Prostate gland (tissue), 2 donors: ENCODE data around the gene ZSWIM5. TPM values are rescaled to one million over a fixed set of nuclear protein-coding genes. Genes with fewer than 3 reads are reported as not detected.
"Not testable (repeated sequence)": the region's sequence is repeated elsewhere in the genome, so short reads cannot be mapped to it uniquely, and the experiment has no call there.

Source experiments
- DNase-seq: peaks from one replicate; pipeline ENCODE4 v3.0.0-alpha.2; 2019; ENCODE audit warnings: low spot score
- H3K27ac ChIP-seq, 2 donors: fragments of 200-600 bp; sonication (generic); 2 replicates each; pipeline ENCODE4 v1.5.1; 2017 to 2019
- H3K27me3 ChIP-seq: fragments of 200-600 bp; sonication (generic); replicated peaks from 2 replicates; pipeline ENCODE4 v1.5.1; 2019; ENCODE audit not compliant: insufficient read depth
- H3K36me3 ChIP-seq, 2 donors: fragments of 200-600 bp; sonication (generic); 1 replicate in 1 of 2; 2 replicates in 1 of 2; pipeline versions ENCODE4 v1.5.1 to v1.8.1; 2017 to 2019
- H3K4me1 ChIP-seq: fragments of 200-600 bp; sonication (generic); replicated peaks from 2 replicates; pipeline ENCODE4 v1.5.1; 2019
- H3K4me3 ChIP-seq, 2 donors: fragments of 200-600 bp; sonication (generic); 2 replicates each; pipeline ENCODE4 v1.5.1; 2017 to 2019
- H3K9me3 ChIP-seq: fragments of 200-600 bp; sonication (generic); 2 replicates; pipeline ENCODE4 v1.5.1; 2017
- CTCF ChIP-seq, 4 experiments: fragments of 200-600 bp in 2 of 4; fragments of 450-650 bp in 2 of 4; sonication (generic) in 2 of 4; IDR thresholded peaks; 1 replicate in 3 of 4; 2 replicates in 1 of 4; pipeline ENCODE4 v1.5.1; 2016 to 2019; ENCODE audit warnings: antibody characterized with exemption in 4 of 4, mild to moderate bottlenecking in 2 of 4, moderate library complexity in 2 of 4
- POLR2A ChIP-seq: fragments of 450-650 bp; IDR thresholded peaks from one replicate; pipeline ENCODE4 v1.6.1; 2016; ENCODE audit warnings: antibody characterized with exemption, mild to moderate bottlenecking
- POLR2AphosphoS5 ChIP-seq: sonication (generic); formaldehyde crosslinking; IDR thresholded peaks from one replicate; pipeline ENCODE4 v1.6.1; 2017; ENCODE audit warnings: antibody characterized with exemption
- WGBS: methylation state at CpG from one replicate; pipeline ENCODE4 v1.1.5; 2018; 5-methylcytosine and 5-hydroxymethylcytosine counted together
- intact Hi-C: fragments of 100-400 bp; cut with DNase I; formaldehyde crosslinking; loops from one replicate; pipeline ENCODE4 v1.14.2; 2022
- total RNA-seq, 2 donors: library from RNA; depleted of rRNA; stranded (reverse); fragments of >200 nt; gene quantifications; one replicate each; pipeline ENCODE4 v1.1.0, GENCODE V29; 2016

ZSWIM5 gene
- total RNA-seq, 2 donors from 2014 or later: 7.2 to 18.6 TPM

DNA sequence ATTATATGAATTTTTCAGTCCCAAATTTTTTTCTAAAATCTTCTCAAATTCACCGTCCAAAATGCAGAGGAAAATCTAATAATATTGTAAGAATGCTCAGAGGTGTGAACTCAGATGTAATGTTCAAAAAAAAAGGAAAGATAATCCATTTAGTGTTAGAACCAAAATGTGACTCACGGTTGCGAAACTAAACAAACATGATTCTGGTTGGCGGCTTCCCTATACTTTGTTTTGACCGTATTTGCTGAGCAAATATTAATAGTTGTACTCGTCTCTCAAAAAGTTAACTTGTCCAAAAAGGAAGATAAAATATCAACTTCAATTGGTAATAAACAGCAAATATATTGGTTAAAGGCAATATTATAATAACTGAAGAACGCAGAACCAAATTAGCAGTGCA is 34.4 kb downstream of the ZSWIM5 start:
- TF ChIP-seq CTCF (IDR thresholded peaks at IDR 0.05) (no peak), POLR2A (no peak), POLR2AphosphoS5 (peak; percentile 69)
- intact Hi-C loops: no loop called here
- no peaks in the 10 kb centered on the region for H3K4me1 ChIP-seq
- 48% methylated on average over 7 of the region's 7 CpGs for WGBS
- H3K27me3 ChIP-seq: no peaks in the 10 kb centered on the region
- no peak overlapping the region for H3K27ac ChIP-seq
- H3K36me3 ChIP-seq: no peaks in the 10 kb centered on the region
- H3K4me3 ChIP-seq: no peak overlapping the region
- DNase-seq: peak; percentile 57
- H3K9me3 ChIP-seq: no peaks in the 10 kb centered on the region

GRCh38 chr1:45171575-45171974 is 34.8 kb downstream of the ZSWIM5 start:
- no peak for DNase-seq
- Histone ChIP-seq H3K4me3 (no peak overlapping the region), H3K9me3 (no peaks in the 10 kb centered on the region), H3K27ac (no peak overlapping the region), H3K27me3 (no peaks in the 10 kb centered on the region), H3K4me1 (no peaks in the 10 kb centered on the region), H3K36me3 (no peaks in the 10 kb centered on the region)
- 91% methylated on average over 1 of the region's 1 CpG for WGBS
- TF ChIP-seq CTCF (IDR thresholded peaks at IDR 0.05): no peak
- TF ChIP-seq POLR2A: no peak
- no peak for TF ChIP-seq POLR2AphosphoS5
- intact Hi-C loops: no loop called here

- H3K4me1 ChIP-seq: no peaks in the 10 kb centered on the region
- intact Hi-C loops: no loop called here
- no peak overlapping the region for H3K27ac ChIP-seq
- H3K9me3 ChIP-seq: no peaks in the 10 kb centered on the region
- H3K4me3 ChIP-seq: no peak overlapping the region
- no peaks in the 10 kb centered on the region for H3K27me3 ChIP-seq
- 93% methylated on average over 4 of the region's 4 CpGs for whole genome bisulfite sequencing
- no peak for DNase-seq
- no peaks in the 10 kb centered on the region for H3K36me3 ChIP-seq
- TF ChIP-seq CTCF (IDR thresholded peaks at IDR 0.05): no peak
- no peak for TF ChIP-seq POLR2AphosphoS5
- no peak for TF ChIP-seq POLR2A
Measured at GRCh38 chr1:45170151-45170742, 36.2 kb downstream of the ZSWIM5 start.

DNA sequence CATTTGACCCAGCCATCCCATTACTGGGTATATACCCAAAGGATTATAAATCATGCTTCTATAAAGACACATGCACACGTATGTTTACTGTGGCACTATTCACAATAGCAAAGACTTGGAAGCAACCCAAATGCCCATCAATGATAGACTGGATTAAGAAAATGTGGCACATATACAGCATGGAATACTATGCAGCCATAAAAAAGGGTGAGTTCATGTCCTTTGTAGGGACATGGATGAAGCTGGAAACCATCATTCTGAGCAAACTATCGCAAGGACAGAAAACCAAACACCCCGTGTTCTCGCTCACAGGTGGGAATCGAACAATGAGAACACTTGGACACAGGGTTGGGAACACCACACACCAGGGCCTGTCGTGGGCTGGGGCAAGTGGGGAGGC is 38.5 kb downstream of the ZSWIM5 start:
- H3K27me3 ChIP-seq, H3K4me3 ChIP-seq, DNase-seq, intact Hi-C loops, H3K36me3 ChIP-seq, H3K27ac ChIP-seq, H3K4me1 ChIP-seq, H3K9me3 ChIP-seq: not testable (repeated sequence)
- 94% methylated on average over 6 of the region's 6 CpGs for WGBS

- H3K27me3 ChIP-seq, DNase-seq, H3K27ac ChIP-seq, H3K36me3 ChIP-seq, H3K4me3 ChIP-seq, intact Hi-C loops, H3K4me1 ChIP-seq, H3K9me3 ChIP-seq: not testable (repeated sequence)
- WGBS: 92% methylated on average over 2 of the region's 2 CpGs
Measured at GRCh38 chr1:45164307-45164706, 42.1 kb downstream of the ZSWIM5 start.

DNA sequence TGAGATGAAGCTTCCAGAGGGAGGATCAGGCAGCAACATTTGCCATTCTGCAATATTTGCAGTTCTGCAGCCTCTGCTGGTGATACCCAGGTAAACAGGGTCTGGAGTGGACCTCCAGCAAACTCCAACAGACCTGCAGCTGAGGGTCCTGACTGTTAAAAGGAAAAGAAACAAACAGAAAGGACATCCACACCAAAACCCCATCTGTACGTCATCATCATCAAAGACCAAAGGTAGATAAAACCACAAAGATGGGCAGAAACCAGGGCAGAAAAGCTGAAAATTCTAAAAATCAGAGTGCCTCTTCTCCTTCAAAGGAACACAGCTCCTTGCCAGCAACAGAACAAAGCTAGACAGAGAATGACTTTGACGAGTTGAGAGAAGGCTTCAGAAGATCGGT is 43.3 kb downstream of the ZSWIM5 start:
- H3K36me3 ChIP-seq, H3K27me3 ChIP-seq, H3K4me1 ChIP-seq, H3K27ac ChIP-seq, intact Hi-C loops, H3K4me3 ChIP-seq, DNase-seq, H3K9me3 ChIP-seq: not testable (repeated sequence)
- 95% methylated on average over 3 of the region's 3 CpGs for whole genome bisulfite sequencing

GRCh38 chr1:45162041-45163035 is 44.1 kb downstream of the ZSWIM5 start:
- H3K27ac ChIP-seq, H3K36me3 ChIP-seq, H3K27me3 ChIP-seq, H3K9me3 ChIP-seq, DNase-seq, intact Hi-C loops, H3K4me1 ChIP-seq, H3K4me3 ChIP-seq: not testable (repeated sequence)
- 89% methylated on average over 14 of the region's 14 CpGs for WGBS
